T-helper 2 cell (primary cell): Measurements from ENCODE around the gene RTKN2.

Experiments used
- DNase-seq, 5 experiments: peaks; one replicate each; pipeline versions ENCODE4 v3.0.0 to v3.0.0-alpha.2; 2012 to 2022

Gene RTKN2

GRCh38 chr10:62171791-62172190, 96.9 kb downstream of the RTKN2 start:
- no peak for DNase-seq

GRCh38 chr10:62170732-62171131, 97.9 kb downstream of the RTKN2 start:
- no peak for DNase-seq

- DNase-seq = peak in 1 of 5 experiments; percentile 16
These were observed 102.1 kb downstream of the RTKN2 start for GRCh38 chr10:62166331-62167131.

- no peak for DNase-seq
These were observed 102.8 kb downstream of the RTKN2 start for GRCh38 chr10:62165803-62166202.

GRCh38 chr10:62163024-62163423, 105.6 kb downstream of the RTKN2 start:
- DNase-seq = no peak

GRCh38 chr10:62162261-62162981, 106.2 kb downstream of the RTKN2 start:
- DNase-seq = no peak

GRCh38 chr10:62159351-62159750, 109.3 kb downstream of the RTKN2 start:
- no peak for DNase-seq

GRCh38 chr10:62157601-62158000, 111.0 kb downstream of the RTKN2 start:
- no peak for DNase-seq

GRCh38 chr10:62155054-62155680, 113.5 kb downstream of the RTKN2 start:
- DNase-seq = no peak

- no peak for DNase-seq
These were observed 114.4 kb downstream of the RTKN2 start for GRCh38 chr10:62154231-62154630.

GRCh38 chr10:62153191-62153590, 115.5 kb downstream of the RTKN2 start:
- no peak for DNase-seq

GRCh38 chr10:62149621-62150020, 119.0 kb downstream of the RTKN2 start:
- DNase-seq = no peak

GRCh38 chr10:62148155-62148554, 120.5 kb downstream of the RTKN2 start:
- no peak for DNase-seq

GRCh38 chr10:62147425-62147824, 121.2 kb downstream of the RTKN2 start:
- DNase-seq = no peak

GRCh38 chr10:62136931-62137330, 131.7 kb downstream of the RTKN2 start:
- no peak for DNase-seq

GRCh38 chr10:62133618-62134017, 135.0 kb downstream of the RTKN2 start:
- peak in 1 of 5 experiments; percentile 85 for DNase-seq
